Sigmoid colon (tissue), 7 donors: ENCODE data around the gene STAT5A. TPM values are rescaled to one million over a fixed set of nuclear protein-coding genes. Genes with fewer than 3 reads are reported as not detected.
A peak's percentile ranks its signal among the peaks of the same experiment; 100 is the strongest.

ENCODE experiments used
- DNase-seq: peaks from one replicate; pipeline ENCODE4 v3.0.0-alpha.2; 2019
- H3K27ac ChIP-seq, 4 donors: fragments of 200-600 bp; sonication (generic); one replicate each; pipeline ENCODE4 v1.5.1; 2016 to 2019; ENCODE audit warnings: mild to moderate bottlenecking in 1 of 4
- H3K27me3 ChIP-seq, 3 donors: fragments of 200-600 bp; sonication (generic); one replicate each; pipeline ENCODE4 v1.5.1; 2019; ENCODE audit warnings: mild to moderate bottlenecking in 1 of 3
- H3K36me3 ChIP-seq, 4 donors: fragments of 200-600 bp; sonication (generic); one replicate each; pipeline ENCODE4 v1.5.1; 2016 to 2019
- H3K4me1 ChIP-seq, 4 donors: fragments of 200-600 bp; sonication (generic); one replicate each; pipeline ENCODE4 v1.5.1; 2017 to 2019
- H3K4me3 ChIP-seq, 4 donors: fragments of 200-600 bp; sonication (generic); one replicate each; pipeline ENCODE4 v1.5.1; 2017 to 2019; ENCODE audit warnings: mild to moderate bottlenecking in 2 of 4, moderate library complexity in 1 of 4
- H3K9me3 ChIP-seq, 4 donors: fragments of 200-600 bp in 3 of 4; sonication (generic) in 3 of 4; one replicate each; pipeline versions ENCODE4 v1.5.1 to v1.6.1; 2013 to 2019
- EP300 ChIP-seq, 4 donors: sonication (generic); formaldehyde crosslinking; IDR thresholded peaks; one replicate each; pipeline ENCODE4 v1.6.1; 2017; ENCODE audit warnings: antibody characterized with exemption in 4 of 4
- POLR2A ChIP-seq, 2 donors: fragments of 450-650 bp; IDR thresholded peaks; one replicate each; pipeline ENCODE4 v1.6.1; 2016; ENCODE audit warnings: antibody characterized with exemption in 2 of 2, mild to moderate bottlenecking in 2 of 2, moderate library complexity in 2 of 2
- POLR2AphosphoS5 ChIP-seq, 4 donors: sonication (generic); formaldehyde crosslinking; IDR thresholded peaks; one replicate each; pipeline ENCODE4 v1.6.1; 2017; ENCODE audit warnings: antibody characterized with exemption in 4 of 4
- whole genome bisulfite sequencing, 2 donors: extraction: QIAGEN DNeasy Blood & Tissue Kit; methylation state at CpG; one replicate each; pipeline ENCODE4 v1.1.7; 2013; 5-methylcytosine and 5-hydroxymethylcytosine counted together
- intact Hi-C: fragments of 100-400 bp; cut with DNase I; formaldehyde crosslinking; loops from one replicate; pipeline ENCODE4 v1.15.1; 2023
- polyA plus RNA-seq, 3 donors: library from polyadenylated mRNA; stranded (reverse); fragments of 200-250 nt; gene quantifications; one replicate each; pipeline ENCODE4 v1.2.3, GENCODE V29; 2013
- total RNA-seq, 4 donors: library from RNA; depleted of rRNA; stranded (reverse); fragments of >200 nt; gene quantifications; one replicate each; pipeline ENCODE4 v1.1.0, GENCODE V29; 2016
- TF ChIP-seq, protein P1 (sequence below), 4 experiments: fragments of 450-650 bp in 3 of 4; fragments of 200-600 bp in 1 of 4; IDR thresholded peaks; one replicate each; pipeline ENCODE4 v1.5.1; 2016 to 2019; ENCODE audit warnings: antibody characterized with exemption in 4 of 4, mild to moderate bottlenecking in 3 of 4, moderate library complexity in 2 of 4
- donor health status: healthy with polysubstance abuse.
- donor health status: Bipolar disorder and iron deficiency.
- donor health status: healthy.

STAT5A gene
- total and polyA plus RNA-seq, 7 donors: 7.4 to 91.0 (median 57.2) TPM

DNA sequence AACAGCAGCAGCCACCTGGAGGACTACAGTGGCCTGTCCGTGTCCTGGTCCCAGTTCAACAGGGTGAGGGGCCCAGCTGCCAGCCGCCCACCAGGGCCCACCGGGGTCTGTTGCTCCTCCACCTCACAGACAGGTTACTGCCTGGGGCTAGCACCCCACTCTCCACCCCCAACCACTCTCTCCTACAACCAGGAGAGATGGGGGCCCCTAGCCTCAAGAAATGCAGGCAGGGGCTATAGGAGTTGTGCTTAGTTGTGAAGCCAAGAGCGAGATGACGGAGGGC, 18.0 kb downstream of the STAT5A start:
- Histone ChIP-seq H3K4me3 (no peak overlapping the region), H3K4me1 (peaks cover 0 to 25% (median 20%) of the 10 kb centered on the region in 4 donors), H3K36me3 (peaks cover 26 to 85% (median 45%) of the 10 kb centered on the region in 4 donors), H3K9me3 (no peaks in the 10 kb centered on the region), H3K27ac (no peak overlapping the region), H3K27me3 (no peaks in the 10 kb centered on the region)
- 94 to 96% methylated on average over 5 of the region's 5 CpGs for WGBS, 2 donors
- TF ChIP-seq POLR2AphosphoS5 (IDR thresholded peaks at IDR 0.05): no peak
- TF ChIP-seq, protein P1, sequence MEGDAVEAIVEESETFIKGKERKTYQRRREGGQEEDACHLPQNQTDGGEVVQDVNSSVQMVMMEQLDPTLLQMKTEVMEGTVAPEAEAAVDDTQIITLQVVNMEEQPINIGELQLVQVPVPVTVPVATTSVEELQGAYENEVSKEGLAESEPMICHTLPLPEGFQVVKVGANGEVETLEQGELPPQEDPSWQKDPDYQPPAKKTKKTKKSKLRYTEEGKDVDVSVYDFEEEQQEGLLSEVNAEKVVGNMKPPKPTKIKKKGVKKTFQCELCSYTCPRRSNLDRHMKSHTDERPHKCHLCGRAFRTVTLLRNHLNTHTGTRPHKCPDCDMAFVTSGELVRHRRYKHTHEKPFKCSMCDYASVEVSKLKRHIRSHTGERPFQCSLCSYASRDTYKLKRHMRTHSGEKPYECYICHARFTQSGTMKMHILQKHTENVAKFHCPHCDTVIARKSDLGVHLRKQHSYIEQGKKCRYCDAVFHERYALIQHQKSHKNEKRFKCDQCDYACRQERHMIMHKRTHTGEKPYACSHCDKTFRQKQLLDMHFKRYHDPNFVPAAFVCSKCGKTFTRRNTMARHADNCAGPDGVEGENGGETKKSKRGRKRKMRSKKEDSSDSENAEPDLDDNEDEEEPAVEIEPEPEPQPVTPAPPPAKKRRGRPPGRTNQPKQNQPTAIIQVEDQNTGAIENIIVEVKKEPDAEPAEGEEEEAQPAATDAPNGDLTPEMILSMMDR (IDR thresholded peaks at IDR 0.05): no peak
- DNase-seq: no peak
- intact Hi-C loops: no loop called here

DNA sequence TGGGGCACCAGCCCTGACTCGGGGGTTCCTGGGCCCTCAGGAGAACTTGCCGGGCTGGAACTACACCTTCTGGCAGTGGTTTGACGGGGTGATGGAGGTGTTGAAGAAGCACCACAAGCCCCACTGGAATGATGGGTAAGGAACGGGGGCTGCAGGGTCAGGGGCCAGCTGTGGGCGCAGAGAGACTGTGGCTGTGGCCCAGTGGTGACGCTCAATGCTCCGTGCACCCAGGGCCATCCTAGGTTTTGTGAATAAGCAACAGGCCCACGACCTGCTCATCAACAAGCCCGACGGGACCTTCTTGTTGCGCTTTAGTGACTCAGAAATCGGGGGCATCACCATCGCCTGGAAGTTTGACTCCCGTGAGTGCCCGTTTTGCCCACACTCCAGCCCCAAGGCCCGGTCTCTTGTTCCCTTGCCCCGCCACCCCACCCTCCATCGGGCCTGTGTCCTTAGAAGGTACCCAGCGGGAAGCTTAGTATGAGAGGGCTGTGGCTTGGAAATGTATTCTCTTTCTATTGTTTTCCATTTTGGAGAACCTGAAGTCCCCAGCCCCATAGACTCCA, 19.1 kb downstream of the STAT5A start:
- Histone ChIP-seq H3K36me3 (peaks cover 18 to 73% (median 33%) of the 10 kb centered on the region in 4 donors), H3K27me3 (no peaks in the 10 kb centered on the region), H3K4me3 (no peak overlapping the region), H3K27ac (peak overlapping the region in 1 of 4 donors; percentile 93), H3K4me1 (peaks cover 0 to 36% (median 31%) of the 10 kb centered on the region in 4 donors), H3K9me3 (no peaks in the 10 kb centered on the region)
- intact Hi-C loops: no loop called here
- no peak for DNase-seq
- 94% methylated on average over 19 of the region's 19 CpGs for WGBS, 2 donors
- no peak for TF ChIP-seq POLR2A (IDR thresholded peaks at IDR 0.05)
- TF ChIP-seq EP300 (IDR thresholded peaks at IDR 0.05): no peak
- TF ChIP-seq POLR2AphosphoS5 (IDR thresholded peaks at IDR 0.05): no peak
- TF ChIP-seq, protein P1 (IDR thresholded peaks at IDR 0.05): no peak

DNA sequence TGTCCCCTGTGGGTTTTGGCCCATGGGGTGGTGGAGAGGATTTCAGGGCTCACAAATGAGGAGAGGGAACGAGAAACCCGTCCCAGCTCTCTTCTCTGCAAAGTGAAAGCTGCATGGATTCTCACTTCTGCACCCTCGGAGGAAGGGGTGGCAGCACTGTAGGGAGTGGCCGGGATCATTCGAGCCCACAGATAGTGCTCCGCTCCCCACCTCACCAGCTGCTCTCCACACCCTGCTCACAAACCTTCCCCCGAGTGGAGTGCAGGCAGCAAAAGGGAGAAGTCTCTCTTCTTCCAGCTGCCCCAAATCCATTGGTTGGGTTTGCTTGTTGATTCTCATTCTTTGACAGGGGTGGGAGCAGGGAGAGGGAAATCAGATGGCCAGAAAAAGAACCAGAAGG, 20.1 kb downstream of the STAT5A start:
- H3K4me3 ChIP-seq: no peak overlapping the region

DNA sequence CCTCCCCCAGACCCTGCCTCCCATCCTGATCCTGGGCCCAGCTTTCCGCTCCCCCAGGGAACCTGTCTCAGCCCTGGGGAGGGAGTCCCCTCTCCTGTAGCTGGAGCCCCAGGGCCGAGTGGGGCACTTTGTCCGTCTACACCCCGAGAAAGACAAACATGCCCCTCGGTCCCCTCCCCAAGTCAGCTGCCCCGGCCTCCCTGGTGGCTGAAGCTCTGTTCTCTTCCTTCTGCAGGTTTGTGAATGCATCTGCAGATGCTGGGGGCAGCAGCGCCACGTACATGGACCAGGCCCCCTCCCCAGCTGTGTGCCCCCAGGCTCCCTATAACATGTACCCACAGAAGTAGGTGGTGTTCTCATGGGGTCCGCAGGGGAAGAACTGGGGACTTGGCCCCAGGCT, 20.8 kb downstream of the STAT5A start:
- H3K36me3 ChIP-seq: peaks cover 17 to 64% (median 32%) of the 10 kb centered on the region in 4 donors
- intact Hi-C loops: no loop called here
- H3K27ac ChIP-seq: peak overlapping the region; percentile 46 to 98 (median 90)
- no peak overlapping the region for H3K4me3 ChIP-seq
- peaks cover 0 to 43% (median 38%) of the 10 kb centered on the region in 4 donors for H3K4me1 ChIP-seq
- DNase-seq: no peak
- 88 to 92% methylated on average over 9 of the region's 9 CpGs for WGBS, 2 donors
- no peak for TF ChIP-seq POLR2AphosphoS5 (IDR thresholded peaks at IDR 0.05)
- TF ChIP-seq, protein P1 (IDR thresholded peaks at IDR 0.05): no peak
- no peak for TF ChIP-seq EP300 (IDR thresholded peaks at IDR 0.05)
- no peak for TF ChIP-seq POLR2A (IDR thresholded peaks at IDR 0.05)
- no peaks in the 10 kb centered on the region for H3K9me3 ChIP-seq
- no peaks in the 10 kb centered on the region for H3K27me3 ChIP-seq

More for the DNA sequence above, 20.1 kb downstream of the STAT5A start:
- Histone ChIP-seq H3K4me1 (peaks cover 0 to 43% (median 38%) of the 10 kb centered on the region in 4 donors), H3K27me3 (no peaks in the 10 kb centered on the region), H3K9me3 (no peaks in the 10 kb centered on the region), H3K36me3 (peaks cover 18 to 64% (median 31%) of the 10 kb centered on the region in 4 donors), H3K27ac (peak overlapping the region; percentile 46 to 98 (median 90))
- no peak for DNase-seq
- 80 to 89% methylated on average over 7 of the region's 7 CpGs for WGBS, 2 donors
- TF ChIP-seq POLR2AphosphoS5 (IDR thresholded peaks at IDR 0.05) (no peak), EP300 (IDR thresholded peaks at IDR 0.05) (no peak), POLR2A (IDR thresholded peaks at IDR 0.05) (no peak)
- TF ChIP-seq, protein P1 (IDR thresholded peaks at IDR 0.05): no peak
- intact Hi-C loops: no loop called here
